ENCODE measurements around the gene EFHC1.
A peak's percentile ranks its signal among the peaks of the same experiment; 100 is the strongest.
"Not testable (repeated sequence)": the region's sequence is repeated elsewhere in the genome, so short reads cannot be mapped to it uniquely, and the experiment has no call there.

Gene EFHC1

GRCh38 chr6:52461194-52461593, 41.1 kb downstream of the EFHC1 start:
- not testable (repeated sequence) for DNase-seq

- DNase-seq = no peak
These were observed 54.0 kb downstream of the EFHC1 start for GRCh38 chr6:52474173-52474572.

GRCh38 chr6:52475307-52475706, 55.2 kb downstream of the EFHC1 start:
- DNase-seq = no peak

- peak; percentile 75 for DNase-seq
These were observed 62.9 kb downstream of the EFHC1 start for GRCh38 chr6:52482903-52483670.

GRCh38 chr6:52483671-52484003, 63.5 kb downstream of the EFHC1 start:
- DNase-seq = no peak

GRCh38 chr6:52489881-52490280, 69.7 kb downstream of the EFHC1 start:
- no peak for DNase-seq

GRCh38 chr6:52491203-52492069, 71.3 kb downstream of the EFHC1 start:
- DNase-seq = no peak

- DNase-seq = no peak
These were observed 73.5 kb downstream of the EFHC1 start for GRCh38 chr6:52493669-52494068.

- no peak for DNase-seq
These were observed 74.3 kb downstream of the EFHC1 start for GRCh38 chr6:52494298-52495072.

- DNase-seq = no peak
These were observed 75.8 kb downstream of the EFHC1 start for GRCh38 chr6:52495922-52496321.

GRCh38 chr6:52496631-52497030, 76.5 kb downstream of the EFHC1 start:
- no peak for DNase-seq

- DNase-seq = no peak
These were observed 77.7 kb downstream of the EFHC1 start for GRCh38 chr6:52497652-52498408.

GRCh38 chr6:52498538-52499017, 78.4 kb downstream of the EFHC1 start:
- no peak for DNase-seq

- no peak for DNase-seq
These were observed 78.9 kb downstream of the EFHC1 start for GRCh38 chr6:52499026-52499425.

GRCh38 chr6:52499681-52500236, 79.6 kb downstream of the EFHC1 start:
- no peak for DNase-seq

- no peak for DNase-seq
These were observed 80.3 kb downstream of the EFHC1 start for GRCh38 chr6:52500238-52501129.

GRCh38 chr6:52502306-52503029, 82.3 kb downstream of the EFHC1 start:
- no peak for DNase-seq

- no peak for DNase-seq
These were observed 83.2 kb downstream of the EFHC1 start for GRCh38 chr6:52503323-52503747.

GRCh38 chr6:52503851-52504781, 84.0 kb downstream of the EFHC1 start:
- peak; percentile 70 for DNase-seq

Measured in OCI-M1 (cell line).